Esophagus muscularis mucosa (tissue), 4 donors: ENCODE data around the gene PRR7. TPM values are rescaled to one million over a fixed set of nuclear protein-coding genes. Genes with fewer than 3 reads are reported as not detected.

Experiments used
- DNase-seq: peaks from one replicate; pipeline ENCODE4 v3.0.0-alpha.2; 2017; ENCODE audit errors: extremely low spot score
- H3K27ac ChIP-seq, 4 donors: fragments of 200-600 bp; sonication (generic); replicated peaks in 1 of 4; 1 replicate in 3 of 4; 2 replicates in 1 of 4; pipeline ENCODE4 v1.5.1; 2016 to 2019; ENCODE audit warnings: mild to moderate bottlenecking in 1 of 4
- H3K27me3 ChIP-seq, 4 donors: fragments of 200-600 bp; sonication (generic); one replicate each; pipeline versions ENCODE4 v1.5.1 to v1.6.0; 2016 to 2019
- H3K36me3 ChIP-seq, 4 donors: fragments of 200-600 bp; sonication (generic); one replicate each; pipeline ENCODE4 v1.5.1; 2016 to 2019
- H3K4me1 ChIP-seq, 4 donors: fragments of 200-600 bp; sonication (generic); one replicate each; pipeline ENCODE4 v1.5.1; 2016 to 2019
- H3K4me3 ChIP-seq, 4 donors: fragments of 200-600 bp; sonication (generic); 1 replicate in 2 of 4; 2 replicates in 2 of 4; pipeline ENCODE4 v1.5.1; 2016 to 2019; ENCODE audit warnings: mild to moderate bottlenecking in 4 of 4, moderate library complexity in 1 of 4
- H3K9me3 ChIP-seq, 4 donors: fragments of 200-600 bp; sonication (generic); 1 replicate in 3 of 4; 2 replicates in 1 of 4; pipeline ENCODE4 v1.5.1; 2016 to 2019
- EP300 ChIP-seq: sonication (generic); formaldehyde crosslinking; IDR thresholded peaks from one replicate; pipeline ENCODE4 v1.6.1; 2017; ENCODE audit warnings: antibody characterized with exemption
- POLR2A ChIP-seq: fragments of 450-650 bp; IDR thresholded peaks from one replicate; pipeline ENCODE4 v1.6.1; 2017; ENCODE audit warnings: antibody characterized with exemption, moderate library complexity, mild to moderate bottlenecking, low read depth
- POLR2AphosphoS5 ChIP-seq, 2 donors: sonication (generic); formaldehyde crosslinking; IDR thresholded peaks; one replicate each; pipeline ENCODE4 v1.6.1; 2017; ENCODE audit warnings: antibody characterized with exemption in 2 of 2
- WGBS: methylation state at CpG from one replicate; pipeline ENCODE4 v1.1.5; 2018; 5-methylcytosine and 5-hydroxymethylcytosine counted together
- intact Hi-C: fragments of 100-400 bp; cut with DNase I; formaldehyde crosslinking; loops from one replicate; pipeline ENCODE4 v1.15.1; 2023
- total RNA-seq, 4 donors: library from RNA; depleted of rRNA; stranded (reverse); fragments of >200 nt; gene quantifications; one replicate each; pipeline versions ENCODE4 v1.1.0 to v1.2.1, GENCODE V29; 2016
- TF ChIP-seq, protein P1 (sequence below), 3 experiments: fragments of 200-600 bp in 2 of 3; fragments of 450-650 bp in 1 of 3; sonication (generic) in 2 of 3; IDR thresholded peaks; one replicate each; pipeline ENCODE4 v1.5.1; 2017 to 2019; ENCODE audit warnings: antibody characterized with exemption in 3 of 3, mild to moderate bottlenecking in 2 of 3, moderate library complexity in 1 of 3

The PRR7 gene
- total RNA-seq, 4 donors from 2014 or later, result 0.42 to 2.5 (median 1.6) TPM

DNA sequence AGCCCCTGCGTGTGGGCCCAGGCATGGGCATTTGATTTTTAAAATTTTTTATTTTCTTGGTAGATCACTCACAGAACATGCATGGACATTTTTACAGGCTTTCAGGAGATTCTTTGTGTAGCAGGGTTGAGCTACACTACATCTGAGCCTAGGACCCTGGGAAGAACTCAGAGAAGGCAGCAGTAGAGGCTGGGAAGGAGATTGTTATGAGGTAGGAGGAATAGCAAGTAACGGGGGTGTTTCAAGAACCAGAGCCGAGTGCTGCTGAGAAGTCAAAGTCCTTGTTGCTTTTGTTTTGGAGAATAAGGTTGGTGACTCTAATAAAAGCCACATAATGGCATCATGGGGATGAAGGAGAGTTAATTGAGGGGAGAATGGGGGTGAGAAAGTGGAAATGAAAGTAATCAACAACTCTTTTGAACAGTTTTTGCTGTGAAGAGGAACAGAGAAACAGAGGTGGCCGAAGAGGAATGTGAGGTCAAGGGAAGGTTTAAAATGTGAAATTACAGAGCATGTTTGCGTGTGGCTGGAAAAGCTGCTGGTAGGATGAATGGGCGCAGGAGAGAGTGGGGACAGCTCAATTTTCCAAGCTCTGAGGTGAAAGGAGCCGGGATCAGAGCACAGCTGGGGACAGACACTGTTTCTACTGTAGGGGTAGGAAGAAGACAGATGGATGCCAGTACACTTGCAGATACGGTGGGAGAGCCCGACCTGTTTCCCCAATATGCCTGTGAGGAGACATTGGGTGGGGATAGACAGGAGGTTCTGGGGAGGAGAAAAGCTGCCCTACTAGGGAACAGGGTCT is 55.5 kb downstream of the PRR7 start:
- 64% methylated on average over 9 of the region's 9 CpGs for WGBS
- H3K36me3 ChIP-seq, result peaks cover 0 to 11% (median 3%) of the 10 kb centered on the region in 4 donors
- intact Hi-C loops, result loop anchor here (2.0 to 5.0 kb wide), 3 partner anchors 47 to 100 kb away; partner anchors contain the start of genes GRK6 and PFN3
- TF ChIP-seq, protein P1, sequence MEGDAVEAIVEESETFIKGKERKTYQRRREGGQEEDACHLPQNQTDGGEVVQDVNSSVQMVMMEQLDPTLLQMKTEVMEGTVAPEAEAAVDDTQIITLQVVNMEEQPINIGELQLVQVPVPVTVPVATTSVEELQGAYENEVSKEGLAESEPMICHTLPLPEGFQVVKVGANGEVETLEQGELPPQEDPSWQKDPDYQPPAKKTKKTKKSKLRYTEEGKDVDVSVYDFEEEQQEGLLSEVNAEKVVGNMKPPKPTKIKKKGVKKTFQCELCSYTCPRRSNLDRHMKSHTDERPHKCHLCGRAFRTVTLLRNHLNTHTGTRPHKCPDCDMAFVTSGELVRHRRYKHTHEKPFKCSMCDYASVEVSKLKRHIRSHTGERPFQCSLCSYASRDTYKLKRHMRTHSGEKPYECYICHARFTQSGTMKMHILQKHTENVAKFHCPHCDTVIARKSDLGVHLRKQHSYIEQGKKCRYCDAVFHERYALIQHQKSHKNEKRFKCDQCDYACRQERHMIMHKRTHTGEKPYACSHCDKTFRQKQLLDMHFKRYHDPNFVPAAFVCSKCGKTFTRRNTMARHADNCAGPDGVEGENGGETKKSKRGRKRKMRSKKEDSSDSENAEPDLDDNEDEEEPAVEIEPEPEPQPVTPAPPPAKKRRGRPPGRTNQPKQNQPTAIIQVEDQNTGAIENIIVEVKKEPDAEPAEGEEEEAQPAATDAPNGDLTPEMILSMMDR (IDR thresholded peaks at IDR 0.05), result no peak
- TF ChIP-seq POLR2A (no peak), EP300 (no peak), POLR2AphosphoS5 (IDR thresholded peaks at IDR 0.05) (no peak)
- DNase-seq, result no peak
- H3K4me1 ChIP-seq, result peaks cover 18 to 28% (median 24%) of the 10 kb centered on the region in 4 donors
- H3K9me3 ChIP-seq, result no peaks in the 10 kb centered on the region
- H3K27me3 ChIP-seq, result no peaks in the 10 kb centered on the region
- no peak overlapping the region for H3K27ac ChIP-seq
- H3K4me3 ChIP-seq, result no peak overlapping the region

DNA sequence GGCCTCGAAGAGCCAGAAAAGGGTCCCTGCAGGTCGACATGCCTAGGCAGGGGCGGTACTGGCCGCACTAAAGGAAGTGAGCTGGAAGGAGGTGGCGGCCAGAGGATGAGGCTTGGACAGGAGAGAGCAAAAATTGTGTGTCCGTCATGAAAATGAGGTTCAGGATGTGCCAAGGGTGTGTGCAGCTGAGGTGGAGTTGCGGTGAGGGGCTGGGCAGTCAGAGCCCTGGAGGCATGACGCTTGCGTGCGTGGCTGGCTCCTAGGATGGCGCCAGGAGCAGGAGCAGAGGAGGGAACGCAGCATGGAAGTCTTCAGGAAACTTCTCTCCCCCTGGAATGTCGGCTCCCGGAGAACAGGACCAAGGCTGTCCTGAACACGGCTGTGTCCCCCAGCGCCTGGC is 56.3 kb downstream of the PRR7 start:
- H3K4me1 ChIP-seq, result peaks cover 16 to 26% (median 22%) of the 10 kb centered on the region in 4 donors
- TF ChIP-seq POLR2A (no peak), EP300 (no peak), POLR2AphosphoS5 (IDR thresholded peaks at IDR 0.05) (no peak)
- TF ChIP-seq, protein P1 (IDR thresholded peaks at IDR 0.05), result no peak
- H3K27ac ChIP-seq, result no peak overlapping the region
- H3K9me3 ChIP-seq, result no peaks in the 10 kb centered on the region
- H3K4me3 ChIP-seq, result no peak overlapping the region
- H3K27me3 ChIP-seq, result no peaks in the 10 kb centered on the region
- peaks cover 0 to 11% (median 3%) of the 10 kb centered on the region in 4 donors for H3K36me3 ChIP-seq
- 80% methylated on average over 16 of the region's 16 CpGs for WGBS
- no peak for DNase-seq
- intact Hi-C loops, result loop anchor here (5.0 kb wide), 1 partner anchor 101 kb away; the partner anchor contains the start of gene PFN3

DNA sequence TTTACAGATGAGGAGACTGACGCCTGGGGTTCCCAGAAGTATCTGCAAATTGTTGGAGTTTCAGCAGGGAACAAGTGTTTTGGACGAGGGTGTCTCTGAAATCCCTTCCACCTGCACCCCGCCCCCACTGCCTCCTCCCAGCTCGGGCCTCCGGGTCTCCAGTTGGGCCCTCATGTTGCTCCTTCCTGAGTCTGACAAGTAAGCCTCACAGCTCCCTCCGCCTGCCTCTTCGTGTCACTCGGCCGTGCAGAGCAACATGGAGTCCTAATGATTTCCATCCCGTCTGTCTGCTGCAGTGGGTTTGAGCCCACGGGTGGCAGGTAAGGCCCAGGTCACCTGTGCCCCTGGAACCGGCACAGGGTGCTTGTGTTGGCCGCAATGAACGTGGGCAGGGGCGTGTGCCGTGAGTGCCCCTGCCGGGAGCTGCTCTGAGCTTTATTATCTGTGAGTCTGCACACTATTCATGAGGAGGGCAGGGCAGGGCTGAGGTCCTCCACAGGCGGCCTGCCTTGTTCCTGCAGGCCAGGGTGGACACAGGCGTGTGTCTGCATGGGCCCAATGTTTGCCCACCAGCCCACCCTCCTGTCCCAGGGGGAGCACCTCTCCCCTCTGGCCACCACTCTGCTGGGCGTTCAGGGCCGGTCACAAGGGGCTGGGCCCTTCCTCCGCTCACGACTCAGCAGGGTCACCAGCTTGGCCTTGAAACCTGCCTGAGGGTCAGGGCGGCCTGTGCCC is 56.9 kb downstream of the PRR7 start:
- H3K4me1 ChIP-seq, result peaks cover 10 to 19% (median 15%) of the 10 kb centered on the region in 4 donors
- TF ChIP-seq POLR2A (no peak), EP300 (no peak), POLR2AphosphoS5 (IDR thresholded peaks at IDR 0.05) (no peak)
- TF ChIP-seq, protein P1 (IDR thresholded peaks at IDR 0.05), result no peak
- 84% methylated on average over 14 of the region's 24 CpGs for WGBS
- no peak overlapping the region for H3K4me3 ChIP-seq
- DNase-seq, result no peak
- peaks cover 0 to 11% (median 3%) of the 10 kb centered on the region in 4 donors for H3K36me3 ChIP-seq
- intact Hi-C loops, result loop anchor here (5.0 kb wide), 1 partner anchor 101 kb away; the partner anchor contains the start of gene PFN3
- H3K27ac ChIP-seq, result no peak overlapping the region
- H3K27me3 ChIP-seq, result no peaks in the 10 kb centered on the region
- H3K9me3 ChIP-seq, result no peaks in the 10 kb centered on the region

DNA sequence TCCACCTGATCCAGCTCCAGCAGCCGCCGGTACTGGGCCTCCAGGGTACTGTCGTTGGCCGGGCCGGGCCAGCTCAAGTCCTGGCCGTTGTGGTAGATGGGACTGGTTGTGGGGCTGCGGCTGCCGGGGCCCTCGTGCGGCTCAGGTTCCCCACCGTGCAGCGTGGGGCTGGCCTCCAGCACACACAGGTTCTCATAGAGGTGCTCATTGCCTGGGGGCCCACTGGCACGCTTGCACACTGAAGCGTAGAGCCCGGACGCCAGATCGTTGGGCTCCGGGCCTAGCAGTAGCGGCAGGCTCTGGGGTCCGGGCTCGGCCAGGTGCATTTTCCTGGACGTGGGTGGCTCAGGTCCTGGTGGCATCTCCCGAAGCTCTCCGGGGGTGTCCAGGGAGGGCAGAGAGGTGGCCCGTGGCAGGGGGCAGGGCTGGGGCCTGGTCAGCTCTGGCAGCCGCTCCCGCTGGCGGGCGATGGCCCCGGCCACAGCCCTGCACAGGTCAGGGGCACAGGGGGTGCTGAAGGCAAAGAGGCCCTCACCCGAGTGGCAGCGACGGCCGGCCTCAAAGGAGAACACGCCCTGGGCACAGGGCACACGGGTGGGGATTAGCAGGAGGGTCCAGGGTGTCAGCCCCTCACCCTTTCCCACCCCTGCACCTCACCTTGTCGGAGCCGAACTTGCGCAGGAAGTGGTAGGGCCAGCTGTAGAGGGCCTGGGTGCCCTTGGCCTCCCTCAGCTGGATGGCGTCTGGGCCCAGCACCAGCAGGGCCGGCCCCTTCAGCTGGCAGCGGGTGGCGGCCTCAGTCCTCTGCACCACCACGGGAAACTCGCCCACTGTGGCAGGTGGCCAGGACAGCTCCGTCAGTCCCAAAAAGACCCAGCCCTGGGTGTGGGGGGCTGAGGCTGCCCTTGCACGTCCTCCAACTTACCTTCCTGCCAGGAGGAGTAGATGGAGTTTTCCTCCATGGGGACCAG is 57.8 kb downstream of the PRR7 start:
- no peak overlapping the region for H3K27ac ChIP-seq
- no peaks in the 10 kb centered on the region for H3K27me3 ChIP-seq
- TF ChIP-seq POLR2A, result no peak
- TF ChIP-seq POLR2AphosphoS5 (IDR thresholded peaks at IDR 0.05), result no peak
- TF ChIP-seq, protein P1 (IDR thresholded peaks at IDR 0.05), result no peak
- no peak for TF ChIP-seq EP300
- peaks cover 8 to 21% (median 12%) of the 10 kb centered on the region in 4 donors for H3K4me1 ChIP-seq
- WGBS, result 91% methylated on average over 16 of the region's 47 CpGs
- no peak overlapping the region for H3K4me3 ChIP-seq
- peaks cover 0 to 11% (median 3%) of the 10 kb centered on the region in 4 donors for H3K36me3 ChIP-seq
- intact Hi-C loops, result loop anchor here (5.0 kb wide), 1 partner anchor 102 kb away; the partner anchor contains the start of gene PFN3
- no peak for DNase-seq
- no peaks in the 10 kb centered on the region for H3K9me3 ChIP-seq
